H1 (cell line): Measurements from ENCODE around the gene GDNF. TPM values are rescaled to one million over a fixed set of nuclear protein-coding genes. Genes with fewer than 3 reads are reported as not detected.

Source experiments
- CTCF ChIA-PET: fragments of 300-600 bp; sonication (Branson Sonifier 250); formaldehyde crosslinking; loops from one replicate; lab custom pipeline; 2021; ENCODE audit not compliant: partially characterized antibody; lab: Charles Lee
- POLR2A ChIA-PET: fragments of 300-600 bp; sonication (Branson Sonifier 250); formaldehyde crosslinking; loops from one replicate; lab custom pipeline; 2021; ENCODE audit warnings: inconsistent platforms; ENCODE audit not compliant: partially characterized antibody; lab: Charles Lee
- DNase-seq, 2 experiments: peaks; one replicate each; pipeline versions ENCODE4 v3.0.0 to v3.0.0-alpha.2; 2010 to 2022; ENCODE audit warnings: low spot score in 2 of 2, low read depth in 1 of 2, mixed read lengths in 1 of 2
- FAIRE-seq: peaks from 2 replicates; lab custom pipeline; 2011; peaks lifted over from hg19 to GRCh38; lab: Jason Lieb, UNC
- H2AFZ ChIP-seq: 2 replicates; pipeline ENCODE4 v1.8.1; 2012; ENCODE audit warnings: low read length, inconsistent platforms
- H2AK5ac ChIP-seq: 2 replicates; pipeline ENCODE4 v1.6.1; 2013; ENCODE audit warnings: low read depth, low read length
- H2BK120ac ChIP-seq: replicated peaks from 2 replicates; pipeline ENCODE3; 2013; ENCODE audit warnings: low read depth, low read length, inconsistent platforms
- H2BK12ac ChIP-seq: 2 replicates; pipeline ENCODE4 v1.6.1; 2013; ENCODE audit warnings: low read depth, low read length
- H2BK15ac ChIP-seq: 2 replicates; pipeline ENCODE4 v1.6.1; 2013; ENCODE audit warnings: low read length
- H2BK20ac ChIP-seq: 2 replicates; pipeline ENCODE4 v1.6.1; 2013; ENCODE audit warnings: low read length
- H2BK5ac ChIP-seq: 2 replicates; pipeline ENCODE4 v1.6.1; 2013; ENCODE audit warnings: low read depth, low read length
- H3K14ac ChIP-seq: 2 replicates; pipeline ENCODE4 v1.6.1; 2013; ENCODE audit warnings: inconsistent platforms; ENCODE audit not compliant: insufficient read length
- H3K18ac ChIP-seq: 2 replicates; pipeline ENCODE4 v1.6.1; 2013; ENCODE audit warnings: low read length; ENCODE audit errors: extremely low read depth
- H3K23ac ChIP-seq: 2 replicates; pipeline ENCODE4 v1.6.1; 2013; ENCODE audit warnings: inconsistent platforms; ENCODE audit not compliant: insufficient read length
- H3K23me2 ChIP-seq: 2 replicates; pipeline ENCODE4 v1.6.1; 2013; ENCODE audit warnings: low read depth, low read length
- H3K27ac ChIP-seq: 2 replicates; pipeline ENCODE4 v1.6.1; 2011; ENCODE audit warnings: low read depth, low read length, inconsistent platforms
- H3K27me3 ChIP-seq, 4 experiments: replicated peaks in 1 of 4; 1 replicate in 1 of 4; 2 replicates in 3 of 4; pipeline versions ENCODE4 v1.6.1 to v1.8.1; 2011 to 2013; ENCODE audit warnings: low read length in 3 of 4, mild to moderate bottlenecking in 3 of 4, inconsistent platforms in 2 of 4, mixed read lengths in 2 of 4, moderate library complexity in 1 of 4; ENCODE audit not compliant: control insufficient read depth in 3 of 4, insufficient read depth in 3 of 4; ENCODE audit errors: extremely low read depth in 1 of 4
- H3K36me3 ChIP-seq, 4 experiments: 2 replicates each; pipeline versions ENCODE4 v1.6.1 to v1.8.1; 2011 to 2013; ENCODE audit warnings: mild to moderate bottlenecking in 4 of 4, low read length in 3 of 4, moderate library complexity in 2 of 4, control low read depth in 1 of 4, inconsistent platforms in 1 of 4; ENCODE audit not compliant: insufficient read depth in 4 of 4, control insufficient read depth in 2 of 4
- H3K4ac ChIP-seq: replicated peaks from 2 replicates; pipeline ENCODE3; 2013; ENCODE audit warnings: low read length, low read depth, mixed read lengths, inconsistent platforms; ENCODE audit not compliant: insufficient read length
- H3K4me1 ChIP-seq, 4 experiments: replicated peaks in 1 of 4; 1 replicate in 1 of 4; 2 replicates in 3 of 4; pipeline versions ENCODE4 v1.6.1 to v1.8.1; 2011 to 2013; ENCODE audit warnings: low read length in 3 of 4, inconsistent platforms in 2 of 4, mixed read lengths in 1 of 4; ENCODE audit not compliant: insufficient read depth in 4 of 4, control insufficient read depth in 3 of 4
- H3K4me2 ChIP-seq, 2 experiments: 2 replicates each; pipeline versions ENCODE4 v1.6.1 to v1.8.1; 2011 to 2013; ENCODE audit warnings: low read depth in 2 of 2, low read length in 2 of 2, control low read depth in 1 of 2, inconsistent platforms in 1 of 2, mild to moderate bottlenecking in 1 of 2; ENCODE audit not compliant: insufficient read depth in 1 of 2
- H3K4me3 ChIP-seq, 4 experiments: fragments of 200-600, 300-600 bp in 1 of 4; sonication (generic), shearing (Covaris generic), sonication (Bioruptor Twin) in 1 of 4; 2 replicates each; pipeline versions ENCODE4 v1.5.1 to v1.8.1; 2011 to 2016; ENCODE audit warnings: low read length in 4 of 4, low read depth in 3 of 4, control low read depth in 2 of 4, inconsistent platforms in 2 of 4, mild to moderate bottlenecking in 2 of 4, mixed read lengths in 1 of 4, moderate library complexity in 1 of 4; ENCODE audit not compliant: insufficient read depth in 2 of 4; ENCODE audit errors: extremely low read depth in 1 of 4
- H3K56ac ChIP-seq: replicated peaks from 2 replicates; pipeline ENCODE3; 2013; ENCODE audit warnings: low read depth, mild to moderate bottlenecking, mixed read lengths, low read length, inconsistent platforms; ENCODE audit not compliant: insufficient read length
- H3K79me1 ChIP-seq: 2 replicates; pipeline ENCODE4 v1.6.1; 2013; ENCODE audit warnings: low read depth, low read length, control low read depth
- H3K79me2 ChIP-seq, 2 experiments: 2 replicates each; pipeline versions ENCODE4 v1.6.1 to v1.8.1; 2012 to 2013; ENCODE audit warnings: low read length in 2 of 2, mild to moderate bottlenecking in 2 of 2, inconsistent platforms in 1 of 2; ENCODE audit not compliant: insufficient read depth in 2 of 2, control insufficient read depth in 1 of 2
- H3K9ac ChIP-seq, 4 experiments: replicated peaks in 1 of 4; 1 replicate in 1 of 4; 2 replicates in 3 of 4; pipeline versions ENCODE4 v1.6.1 to v1.8.1; 2011 to 2013; ENCODE audit warnings: low read depth in 3 of 4, low read length in 3 of 4, control low read depth in 2 of 4, mild to moderate bottlenecking in 2 of 4, moderate library complexity in 2 of 4, inconsistent platforms in 1 of 4; ENCODE audit errors: extremely low read depth in 1 of 4
- H3K9me3 ChIP-seq, 2 experiments: 2 replicates each; pipeline versions ENCODE4 v1.6.1 to v1.8.1; 2012 to 2013; ENCODE audit warnings: mild to moderate bottlenecking in 2 of 2, moderate library complexity in 2 of 2, control low read depth in 1 of 2, inconsistent platforms in 1 of 2, low read depth in 1 of 2, low read length in 1 of 2, mixed read lengths in 1 of 2; ENCODE audit not compliant: insufficient read depth in 2 of 2
- H4K20me1 ChIP-seq, 2 experiments: replicated peaks in 1 of 2; 2 replicates each; pipeline versions ENCODE3 to v1.8.1; 2011 to 2013; ENCODE audit warnings: inconsistent platforms in 2 of 2, low read length in 2 of 2, mild to moderate bottlenecking in 1 of 2; ENCODE audit not compliant: insufficient read depth in 2 of 2, control insufficient read depth in 1 of 2
- H4K5ac ChIP-seq: 2 replicates; pipeline ENCODE4 v1.6.1; 2013; ENCODE audit warnings: low read length, low read depth, mixed read lengths, inconsistent platforms; ENCODE audit not compliant: insufficient read length
- H4K8ac ChIP-seq: 2 replicates; pipeline ENCODE4 v1.8.0; 2013; ENCODE audit warnings: mild to moderate bottlenecking, moderate library complexity, low read length, inconsistent platforms; ENCODE audit not compliant: insufficient read depth; ENCODE audit errors: extremely low read depth
- H4K91ac ChIP-seq: replicated peaks from 2 replicates; pipeline ENCODE3; 2013; ENCODE audit warnings: low read length, mixed read lengths, inconsistent platforms; ENCODE audit not compliant: insufficient read length
- ATF2 ChIP-seq: IDR thresholded peaks from 2 replicates; pipeline ENCODE4 v1.6.1; 2012; ENCODE audit warnings: low read length, inconsistent platforms
- BRCA1 ChIP-seq: IDR thresholded peaks from 2 replicates; pipeline ENCODE4 v1.6.1; 2012; ENCODE audit warnings: low read depth, low read length, improper control_type of control experiment
- CEBPB ChIP-seq: IDR thresholded peaks from 2 replicates; pipeline ENCODE4 v1.6.1; 2012; ENCODE audit warnings: low read depth, low read length
- EZH2 ChIP-seq: fragments of 200-600 bp; sonication (generic); IDR thresholded peaks from 2 replicates; pipeline ENCODE4 v1.7.1; 2012; ENCODE audit warnings: low read depth, mild to moderate bottlenecking, moderate library complexity, low read length, inconsistent platforms; ENCODE audit not compliant: severe bottlenecking
- GTF2F1 ChIP-seq: IDR thresholded peaks from 2 replicates; pipeline ENCODE4 v1.6.1; 2012; ENCODE audit warnings: low read depth, low read length, improper control_type of control experiment, borderline replicate concordance
- KDM1A ChIP-seq: fragments of 200-600, 300-600 bp; sonication (generic); IDR thresholded peaks from 2 replicates; pipeline ENCODE4 v1.7.1; 2016; ENCODE audit warnings: mild to moderate bottlenecking, low read length, borderline replicate concordance
- KDM4A ChIP-seq: IDR thresholded peaks from one replicate; pipeline ENCODE4 v1.7.1; 2012; ENCODE audit warnings: low read depth, mild to moderate bottlenecking, moderate library complexity, low read length, inconsistent platforms; ENCODE audit not compliant: severe bottlenecking
- KDM5A ChIP-seq: fragments of 200-600 bp; IDR thresholded peaks from 2 replicates; pipeline ENCODE4 v1.7.1; 2012; ENCODE audit warnings: mild to moderate bottlenecking, low read length, inconsistent platforms, mixed read lengths
- PHF8 ChIP-seq: fragments of 200-600 bp; sonication (generic); conservative IDR thresholded peaks from 2 replicates; pipeline ENCODE4 v1.7.1; 2012; ENCODE audit warnings: low read depth, mild to moderate bottlenecking, inconsistent platforms, low read length, moderate library complexity
- POLR2AphosphoS5 ChIP-seq: IDR thresholded peaks from 2 replicates; pipeline ENCODE4 v1.6.1; 2011; ENCODE audit warnings: low read depth, low read length
- SP2 ChIP-seq: IDR thresholded peaks from 2 replicates; pipeline ENCODE4 v1.6.1; 2012; ENCODE audit warnings: mild to moderate bottlenecking, low read length, inconsistent platforms
- SRF ChIP-seq: IDR thresholded peaks from 2 replicates; pipeline ENCODE4 v1.6.1; 2011; ENCODE audit warnings: mild to moderate bottlenecking, low read depth, low read length, moderate library complexity
- TBP ChIP-seq: IDR thresholded peaks from 2 replicates; pipeline ENCODE4 v1.6.1; 2011; ENCODE audit warnings: low read depth, low read length, improper control_type of control experiment
- WGBS, 2 experiments: shearing (Covaris generic) in 1 of 2; methylation state at CpG; one replicate each; pipeline versions ENCODE4 v1.1.6 to v1.1.7; 2013 to 2015; ENCODE audit warnings: low lambda C conversion rate in 2 of 2, mixed read lengths in 2 of 2, inconsistent platforms in 1 of 2, low coverage in 1 of 2, missing lambda C conversion rate in 1 of 2; ENCODE audit not compliant: insufficient replicate concordance in 2 of 2, insufficient coverage in 1 of 2, insufficient read length in 1 of 2; ENCODE audit errors: extremely low coverage in 1 of 2, missing lambda C conversion rate in 1 of 2; 5-methylcytosine and 5-hydroxymethylcytosine counted together
- polyA plus RNA-seq, 7 experiments: library from polyadenylated mRNA; depleted of rRNA in 3 of 7; stranded (reverse) in 5 of 7; unstranded in 2 of 7; fragments of >200 nt in 5 of 7; fragments of 200-250 nt in 2 of 7; gene quantifications; 1 replicate in 5 of 7; 2 replicates in 1 of 7; 4 replicates in 1 of 7; pipeline versions ENCODE4 v1.2.1 to v1.2.3, GENCODE V29; 2011 to 2013; ENCODE audit warnings: missing spikeins in 2 of 7, mixed read lengths in 2 of 7
- total RNA-seq: library from RNA; stranded (reverse); fragmentation: NEBNext Ultra II Directional; extraction: Animal tissue kit (Norgen Biotek cat#: 25700); gene quantifications from 2 replicates; pipeline ENCODE4 v1.2.1, GENCODE V29; 2021

Gene GDNF
- total and polyA plus RNA-seq, 2 of the 8 experiments (the other 6 are each of a cell fraction or from before 2014, with no cell fraction given), result 0.15 to 2.0 TPM

GRCh38 chr5:37799865-37800421 is 39.9 kb downstream of the GDNF start:
- Histone ChIP-seq H4K20me1 (no peaks in the 10 kb centered on the region), H4K5ac (no peak overlapping the region), H2BK5ac (no peak overlapping the region), H3K4me1 (no peaks in the 10 kb centered on the region), H3K9ac (no peak overlapping the region), H3K27ac (no peak overlapping the region), H3K36me3 (no peaks in the 10 kb centered on the region), H4K8ac (no peak overlapping the region), H3K23ac (no peak overlapping the region), H3K18ac (no peak overlapping the region), H3K14ac (no peak overlapping the region), H3K56ac (no peak overlapping the region), H4K91ac (no peak overlapping the region), H3K79me1 (no peaks in the 10 kb centered on the region), H2BK12ac (no peak overlapping the region), H2AK5ac (no peak overlapping the region), H3K27me3 (no peaks in the 10 kb centered on the region), H2BK15ac (no peak overlapping the region), H3K79me2 (no peaks in the 10 kb centered on the region), H3K4me2 (no peak overlapping the region), H2AFZ (no peak overlapping the region), H2BK20ac (no peak overlapping the region), H2BK120ac (no peak overlapping the region), H3K4ac (no peak overlapping the region), H3K4me3 (no peak overlapping the region), H3K23me2 (no peaks in the 10 kb centered on the region), H3K9me3 (0 out of 4 replicates have a peak, but pooled peaks cover 0 to 5% of the 10 kb centered on the region in 2 experiments)
- ChIA-PET CTCF (interaction anchor here (1.6 to 2.2 kb wide), 3 partner anchors 11 to 76 kb away, joined by 3 to 8 read pairs (median 6); no protein-coding TSS in a partner anchor), POLR2A (no interaction called here)
- WGBS, 2 experiments, result 85% methylated on average over 2 of the region's 2 CpGs; no CpG with 5 or more reads in 1 of the 2 experiments
- FAIRE-seq (no peak), DNase-seq (no peak)
- no peak for TF ChIP-seq SP2
- TF ChIP-seq KDM4A, result no peak
- TF ChIP-seq KDM5A, result no peak
- no peak for TF ChIP-seq KDM1A
- no peak for TF ChIP-seq POLR2AphosphoS5
- no peak for TF ChIP-seq GTF2F1
- no peak for TF ChIP-seq PHF8
- TF ChIP-seq CEBPB, result no peak
- TF ChIP-seq ATF2, result no peak
- TF ChIP-seq SRF, result no peak
- TF ChIP-seq BRCA1, result no peak
- TF ChIP-seq TBP, result no peak
- no peak for TF ChIP-seq EZH2
